GM10248 (cell line): ENCODE data around the gene CD2BP2.

Experiments
- CTCF ChIA-PET: fragments of 300-600 bp; sonication (Branson Sonifier 250); formaldehyde crosslinking; extraction: SDS; loops from one replicate; lab custom pipeline; 2021; ENCODE audit warnings: antibody characterized with exemption; lab: Yijun Ruan, JAX
- POLR2A ChIA-PET: fragments of 350-650 bp; sonication (Branson Sonifier 250); formaldehyde crosslinking; extraction: SDS; loops from one replicate; lab custom pipeline; 2020; ENCODE audit warnings: antibody characterized with exemption; lab: Yijun Ruan, JAX
- DNase-seq: peaks from one replicate; pipeline ENCODE4 v3.0.0; 2012; ENCODE audit errors: extremely low spot score
- CTCF ChIP-seq: IDR thresholded peaks from 2 replicates; pipeline ENCODE4 v1.5.1; 2012; ENCODE audit warnings: mild to moderate bottlenecking, low read depth; ENCODE audit errors: extremely low read depth, missing control alignments, control extremely low read depth

The CD2BP2 gene

GRCh38 chr16:30355144-30355953 lies at the start of gene CD2BP2:
Gene CD2BP2, minus strand, starts transcription at chr16:30355308. Its CDS starts 627 bp downstream, at chr16:30354681.
- TF ChIP-seq CTCF, result no peak
- DNase-seq, result peak; percentile 93
- POLR2A ChIA-PET, result interaction anchor here (1.7 to 2.4 kb wide), 2 partner anchors 13 to 15 kb away, joined by 5 to 11 read pairs; partner anchors contain the start of gene TBC1D10B
- CTCF ChIA-PET, result interaction anchor here (1.1 to 3.4 kb wide), 6 partner anchors 10 to 303 kb away, joined by 3 to 14 read pairs (median 4); partner anchors contain the start of gene FBRS

GRCh38 chr16:30401768-30402425 lies 46.8 kb upstream of the CD2BP2 start:
- POLR2A ChIA-PET, result interaction anchor here (0.5 kb wide), 1 partner anchor 111 kb away, joined by 4 read pairs; no protein-coding TSS in a partner anchor

GRCh38 chr16:30399435-30400186 lies 44.5 kb upstream of the CD2BP2 start:
- ChIA-PET CTCF (interaction anchor here (0.9 to 3.7 kb wide), 5 partner anchors 9 to 229 kb away, joined by 3 to 29 read pairs (median 3); partner anchors contain the start of genes DCTPP1, SEPTIN1 and ZNF771), POLR2A (interaction anchor here (0.9 kb wide), 1 partner anchor 10 kb away, joined by 4 read pairs; no protein-coding TSS in a partner anchor)
- TF ChIP-seq CTCF, result no peak
- no peak for DNase-seq

More at GRCh38 chr16:30401768-30402425, 46.8 kb upstream of the CD2BP2 start:
- no peak for DNase-seq
- CTCF ChIA-PET, result interaction anchor here (0.7 to 1.8 kb wide), 5 partner anchors 10 to 28 kb away, joined by 3 to 6 read pairs (median 3); partner anchors contain the start of genes DCTPP1 and SEPTIN1
- TF ChIP-seq CTCF, result no peak

GRCh38 chr16:30398661-30399434 lies 43.7 kb upstream of the CD2BP2 start:
- DNase-seq, result no peak
- ChIA-PET CTCF (interaction anchor here (0.9 to 3.7 kb wide), 6 partner anchors 9 to 307 kb away, joined by 3 to 29 read pairs (median 3); partner anchors contain the start of genes DCTPP1, TBX6 and ZNF771), POLR2A (interaction anchor here (0.9 kb wide), 1 partner anchor 11 kb away, joined by 4 read pairs; no protein-coding TSS in a partner anchor)
- TF ChIP-seq CTCF, result no peak

- ChIA-PET POLR2A (no interaction called here), CTCF (interaction anchor here (0.9 to 3.7 kb wide), 6 partner anchors 10 to 306 kb away, joined by 3 to 29 read pairs (median 3); partner anchors contain the start of genes DCTPP1, TBX6 and ZNF771)
- TF ChIP-seq CTCF, result no peak
- DNase-seq, result no peak
These were observed 42.9 kb upstream of the CD2BP2 start for GRCh38 chr16:30397776-30398660.
